Peyer's patch (tissue), 4 donors: ENCODE results near the gene C1orf226. TPM values are rescaled to one million over a fixed set of nuclear protein-coding genes. Genes with fewer than 3 reads are reported as not detected.

ENCODE experiments used
- DNase-seq, 3 donors: peaks; one replicate each; pipeline ENCODE4 v3.0.0-alpha.2; 2017 to 2019
- H3K27ac ChIP-seq, 4 donors: fragments of 200-600 bp; sonication (generic); one replicate each; pipeline ENCODE4 v1.5.1; 2016 to 2019
- H3K27me3 ChIP-seq, 2 donors: fragments of 200-600 bp; sonication (generic); one replicate each; pipeline ENCODE4 v1.5.1; 2019
- H3K36me3 ChIP-seq, 3 donors: fragments of 200-600 bp; sonication (generic); one replicate each; pipeline ENCODE4 v1.5.1; 2016 to 2019
- H3K4me1 ChIP-seq, 4 donors: fragments of 200-600 bp; sonication (generic); one replicate each; pipeline ENCODE4 v1.5.1; 2016 to 2019
- H3K4me3 ChIP-seq, 4 donors: fragments of 200-600 bp; sonication (generic); 1 replicate in 3 of 4; 2 replicates in 1 of 4; pipeline ENCODE4 v1.5.1; 2016 to 2019; ENCODE audit warnings: mild to moderate bottlenecking in 1 of 4
- H3K9me3 ChIP-seq, 4 donors: fragments of 200-600 bp; sonication (generic); one replicate each; pipeline ENCODE4 v1.5.1; 2016 to 2019; ENCODE audit warnings: mild to moderate bottlenecking in 1 of 4
- CTCF ChIP-seq, 6 experiments: fragments of 450-650 bp in 4 of 6; fragments of 200-600 bp in 2 of 6; sonication (generic) in 1 of 6; IDR thresholded peaks; one replicate each; pipeline ENCODE4 v1.5.1; 2017 to 2019; ENCODE audit warnings: antibody characterized with exemption in 6 of 6, mild to moderate bottlenecking in 3 of 6, moderate library complexity in 1 of 6
- POLR2A ChIP-seq, 2 donors: fragments of 450-650 bp; IDR thresholded peaks; one replicate each; pipeline ENCODE4 v1.5.1; 2017; ENCODE audit warnings: antibody characterized with exemption in 2 of 2, mild to moderate bottlenecking in 2 of 2, moderate library complexity in 2 of 2
- total RNA-seq, 4 donors: library from RNA; depleted of rRNA; stranded (reverse); fragments of >200 nt; gene quantifications; one replicate each; pipeline ENCODE4 v1.1.0, GENCODE V29; 2016

Gene C1orf226
- total RNA-seq, 4 donors from 2014 or later = 5.0 to 36.8 (median 26.2) TPM

GRCh38 chr1:162357681-162358266 lies 23.8 kb upstream of the C1orf226 start:
- Histone ChIP-seq H3K9me3 (no peaks in the 10 kb centered on the region), H3K4me1 (no peaks in the 10 kb centered on the region), H3K27ac (no peak overlapping the region), H3K27me3 (no peaks in the 10 kb centered on the region), H3K36me3 (peaks cover 0 to 11% (median 0%) of the 10 kb centered on the region in 3 donors), H3K4me3 (no peak overlapping the region)
- TF ChIP-seq CTCF (IDR thresholded peaks at IDR 0.05) (peak in 4 of 6 experiments; percentile 33 to 72 (median 64)), POLR2A (IDR thresholded peaks at IDR 0.05) (no peak)
- no peak for DNase-seq

DNA sequence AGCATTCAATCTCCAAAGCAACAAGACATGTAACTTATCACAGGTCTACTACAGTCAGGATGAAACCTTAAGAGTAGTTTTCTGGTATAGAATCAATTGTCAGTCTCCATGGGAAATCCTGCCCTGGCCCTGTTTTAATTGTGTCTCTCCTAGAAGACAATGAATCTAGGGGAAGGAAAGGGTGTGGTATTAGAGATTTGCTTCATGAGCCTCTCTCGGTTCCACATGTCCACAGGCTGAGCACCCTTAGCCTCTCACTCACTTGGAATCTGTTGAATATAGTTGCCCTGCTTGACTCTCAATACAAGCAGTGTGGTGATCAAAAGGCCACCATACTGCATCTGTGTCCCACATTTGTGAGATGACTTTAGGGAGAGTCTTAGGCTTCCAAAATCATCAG lies 22.6 kb upstream of the C1orf226 start:
- TF ChIP-seq POLR2A (IDR thresholded peaks at IDR 0.05) = no peak
- TF ChIP-seq CTCF (IDR thresholded peaks at IDR 0.05) = no peak
- Histone ChIP-seq H3K36me3 (peaks cover 0 to 11% (median 0%) of the 10 kb centered on the region in 3 donors), H3K4me3 (no peak overlapping the region), H3K9me3 (no peaks in the 10 kb centered on the region), H3K27me3 (no peaks in the 10 kb centered on the region), H3K4me1 (no peaks in the 10 kb centered on the region), H3K27ac (no peak overlapping the region)
- no peak for DNase-seq

DNA sequence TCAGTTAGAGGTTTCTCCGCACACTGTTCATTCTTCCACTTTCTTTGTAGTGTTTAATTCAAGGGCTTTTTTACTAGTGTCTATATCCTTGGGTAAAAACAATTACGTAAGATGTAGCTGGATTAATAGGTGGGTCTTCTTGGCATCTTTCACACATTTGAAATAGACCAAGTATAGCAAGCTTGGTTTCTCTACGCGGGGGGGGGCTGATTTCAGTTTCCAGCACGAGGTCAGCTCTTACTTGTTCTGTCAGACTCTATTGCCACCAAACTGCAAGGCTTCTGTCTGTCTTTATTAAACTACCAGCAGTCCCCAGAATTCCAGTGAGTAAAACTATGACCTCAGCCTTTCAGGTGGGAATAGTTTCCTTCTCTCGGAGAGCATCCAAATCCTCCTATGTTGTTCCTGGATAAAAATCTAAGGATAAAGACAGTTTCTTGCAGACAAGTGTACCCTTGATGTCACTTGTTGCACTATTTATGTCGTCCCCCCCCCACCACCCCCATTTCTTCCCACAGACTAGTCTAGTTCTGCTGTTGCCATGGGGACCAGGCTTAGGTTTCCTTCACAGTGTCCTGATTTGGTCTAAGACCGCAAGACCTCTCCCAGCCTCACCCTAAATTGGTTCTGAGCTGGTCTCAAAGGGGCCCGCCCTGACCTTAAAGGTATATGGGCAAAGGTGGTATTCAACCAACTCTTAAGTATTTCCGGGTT lies 21.8 kb upstream of the C1orf226 start:
- TF ChIP-seq CTCF (IDR thresholded peaks at IDR 0.05) (no peak), POLR2A (IDR thresholded peaks at IDR 0.05) (no peak)
- no peak for DNase-seq
- H3K9me3 ChIP-seq = no peaks in the 10 kb centered on the region
- H3K27ac ChIP-seq = peak overlapping the region in 1 of 4 donors; percentile 30
- H3K4me3 ChIP-seq = no peak overlapping the region
- no peaks in the 10 kb centered on the region for H3K27me3 ChIP-seq
- no peaks in the 10 kb centered on the region for H3K4me1 ChIP-seq
- peaks cover 0 to 11% (median 0%) of the 10 kb centered on the region in 3 donors for H3K36me3 ChIP-seq

DNA sequence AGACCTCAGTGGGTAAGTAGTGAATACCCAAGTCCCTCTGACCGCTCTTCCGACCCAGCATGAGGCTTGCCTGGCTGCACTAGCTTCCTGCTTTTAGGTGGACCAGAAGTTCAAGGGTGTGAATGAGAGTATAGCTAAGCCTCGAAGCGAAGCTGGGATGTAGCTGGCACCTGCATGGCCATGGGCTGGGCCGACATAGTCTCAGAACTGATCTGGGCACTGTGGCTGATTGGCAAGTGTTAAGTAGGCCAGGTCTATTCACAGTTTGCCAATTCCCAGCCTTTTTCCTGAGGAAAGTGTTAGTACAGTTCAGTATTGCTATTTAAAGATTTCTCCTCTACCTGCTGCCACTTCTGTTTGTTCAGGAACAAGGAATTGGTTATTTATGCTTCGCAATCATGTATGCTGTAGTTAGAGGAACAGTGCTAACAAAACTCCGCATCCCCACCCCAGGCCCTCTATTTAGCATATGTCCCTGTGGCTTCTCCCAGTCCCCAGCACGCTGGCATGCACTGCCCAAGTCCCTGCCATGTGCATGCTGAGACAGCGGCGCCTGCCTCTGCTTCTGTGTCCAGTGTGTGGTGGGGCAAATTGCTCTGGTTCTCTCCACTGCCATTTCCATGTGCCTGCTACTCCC lies 21.2 kb upstream of the C1orf226 start:
- no peak for DNase-seq
- Histone ChIP-seq H3K4me3 (no peak overlapping the region), H3K9me3 (no peaks in the 10 kb centered on the region), H3K27ac (peak overlapping the region in 1 of 4 donors; percentile 30), H3K36me3 (peaks cover 0 to 9% (median 0%) of the 10 kb centered on the region in 3 donors), H3K4me1 (no peaks in the 10 kb centered on the region), H3K27me3 (no peaks in the 10 kb centered on the region)
- TF ChIP-seq POLR2A (IDR thresholded peaks at IDR 0.05) = no peak
- no peak for TF ChIP-seq CTCF (IDR thresholded peaks at IDR 0.05)

- H3K27ac ChIP-seq = no peak overlapping the region
- no peak for DNase-seq
- no peak overlapping the region for H3K4me3 ChIP-seq
- H3K9me3 ChIP-seq = no peaks in the 10 kb centered on the region
- H3K36me3 ChIP-seq = peaks cover 0 to 6% (median 0%) of the 10 kb centered on the region in 3 donors
- TF ChIP-seq CTCF (IDR thresholded peaks at IDR 0.05) = no peak
- no peak for TF ChIP-seq POLR2A (IDR thresholded peaks at IDR 0.05)
- no peaks in the 10 kb centered on the region for H3K27me3 ChIP-seq
- H3K4me1 ChIP-seq = no peaks in the 10 kb centered on the region
Observed at GRCh38 chr1:162360874-162361260, 20.7 kb upstream of the C1orf226 start.
